IPS-NIHi7 (cell line): ENCODE measurements around the gene P2RY14.
A peak's percentile ranks its signal among the peaks of the same experiment; 100 is the strongest.

Experiments used
- DNase-seq: peaks from one replicate; pipeline ENCODE4 v3.0.0; 2012; ENCODE audit warnings: mixed read lengths; ENCODE audit errors: extremely low spot score

P2RY14 gene

DNA sequence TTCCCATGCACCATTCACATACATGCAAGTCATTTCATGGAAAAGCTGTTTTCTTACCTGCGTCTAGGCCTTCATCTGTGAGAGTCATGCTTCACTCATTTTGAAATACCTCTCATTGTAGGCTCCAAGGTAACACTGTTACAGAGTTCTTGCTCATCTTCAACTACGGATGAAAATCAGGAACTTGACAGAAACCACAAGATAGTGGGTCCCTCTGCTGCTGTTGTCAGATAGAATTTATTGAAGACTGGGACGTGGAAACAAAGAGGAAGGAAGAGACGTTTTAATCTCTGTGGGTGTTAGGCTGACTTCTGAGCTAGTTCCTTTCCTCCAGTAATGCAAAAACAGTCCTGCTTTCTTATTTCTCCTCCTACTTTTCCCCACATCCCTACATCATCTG, at the start of gene P2RY14:
TSS of gene P2RY14 (minus strand) at position 313 of the 400 bp plus-strand sequence. CDS start 64,226 bp downstream, outside the sequence.
- DNase-seq, result no peak

DNA sequence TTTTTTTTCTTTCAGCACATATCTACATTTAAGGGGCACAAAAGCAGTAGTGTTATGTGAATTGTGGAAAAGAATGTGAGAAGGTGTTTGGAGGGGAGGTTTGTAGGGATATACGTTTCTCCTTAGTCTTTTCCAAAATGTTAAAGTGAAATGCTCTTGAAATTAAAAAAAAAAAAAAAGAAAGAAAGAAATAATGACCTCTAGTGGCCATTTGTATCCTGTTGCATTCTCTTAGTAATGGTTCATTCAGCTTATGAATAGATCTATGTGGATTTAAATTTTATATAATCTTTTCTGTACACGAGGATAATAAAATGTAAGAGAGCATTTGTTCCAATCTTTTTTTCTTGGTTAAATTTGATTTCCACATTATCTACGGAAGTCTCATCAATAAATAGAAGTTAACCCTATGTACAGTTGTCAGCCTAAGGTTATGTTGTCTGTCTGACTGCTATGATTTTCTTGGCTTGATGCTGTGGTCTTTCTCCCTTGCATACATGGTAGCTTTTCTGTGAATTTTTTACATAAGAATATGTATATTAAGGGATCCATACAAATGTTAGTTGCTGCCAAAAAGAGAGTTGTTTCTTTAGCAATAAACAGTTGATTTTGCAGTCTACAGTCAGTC, 49.3 kb upstream of the P2RY14 start:
- no peak for DNase-seq

DNA sequence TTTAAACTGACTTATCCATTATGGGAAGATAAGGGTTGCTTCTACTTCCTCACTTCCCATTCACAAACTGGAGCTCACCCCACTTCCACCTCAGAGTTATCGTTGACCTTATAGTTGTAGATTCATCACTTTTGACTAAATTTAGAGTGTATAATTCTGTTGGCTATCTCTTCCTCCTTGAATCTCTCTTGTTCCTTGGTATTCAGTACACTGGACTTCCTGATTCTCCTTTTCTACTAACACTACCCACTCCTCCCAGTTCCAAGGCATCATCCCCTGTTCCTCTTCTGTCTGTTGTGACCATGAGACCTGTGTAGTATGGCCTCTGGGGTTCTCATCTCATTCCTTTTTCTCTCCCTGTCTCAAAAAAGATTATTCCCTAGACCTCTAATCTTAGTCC, 44.2 kb upstream of the P2RY14 start:
- no peak for DNase-seq

DNA sequence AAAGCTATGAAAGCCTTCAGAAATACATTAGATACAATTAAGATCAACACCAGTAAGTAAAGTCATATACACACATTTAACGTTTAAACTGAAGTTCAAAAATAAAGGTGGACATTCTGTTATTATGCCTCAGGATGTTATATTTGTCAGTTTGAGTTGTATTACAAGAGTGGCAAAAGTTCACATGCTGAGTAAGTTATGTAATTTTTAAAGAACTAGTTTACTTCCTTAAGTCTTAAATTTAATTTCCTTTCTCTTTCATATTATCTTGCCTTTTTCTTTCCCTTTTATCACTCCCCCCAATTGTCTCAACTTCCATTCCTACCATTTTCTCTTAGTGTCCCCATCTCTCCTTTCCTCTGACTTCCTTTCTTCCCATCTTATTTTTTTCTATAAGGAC, 43.2 kb upstream of the P2RY14 start:
- DNase-seq, result no peak

DNA sequence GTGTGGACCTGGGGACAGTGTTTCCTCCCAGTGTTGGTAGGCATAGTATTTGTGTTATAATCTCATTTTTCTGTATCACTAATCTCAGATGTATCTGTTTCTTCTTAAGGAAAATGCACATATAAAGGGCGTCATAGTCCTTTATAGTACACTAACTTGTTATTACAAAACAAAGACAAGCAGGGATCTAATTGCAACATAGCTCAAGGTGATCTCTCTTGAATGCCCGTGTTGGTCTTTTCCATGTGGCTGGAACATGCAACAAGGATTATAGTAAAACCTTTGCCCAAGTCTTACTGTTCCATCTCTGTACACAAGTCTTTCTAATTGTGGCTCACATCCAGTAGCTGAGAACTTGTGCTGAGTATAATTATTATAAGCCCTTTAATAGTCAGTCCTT, 41.8 kb upstream of the P2RY14 start:
- no peak for DNase-seq

DNA sequence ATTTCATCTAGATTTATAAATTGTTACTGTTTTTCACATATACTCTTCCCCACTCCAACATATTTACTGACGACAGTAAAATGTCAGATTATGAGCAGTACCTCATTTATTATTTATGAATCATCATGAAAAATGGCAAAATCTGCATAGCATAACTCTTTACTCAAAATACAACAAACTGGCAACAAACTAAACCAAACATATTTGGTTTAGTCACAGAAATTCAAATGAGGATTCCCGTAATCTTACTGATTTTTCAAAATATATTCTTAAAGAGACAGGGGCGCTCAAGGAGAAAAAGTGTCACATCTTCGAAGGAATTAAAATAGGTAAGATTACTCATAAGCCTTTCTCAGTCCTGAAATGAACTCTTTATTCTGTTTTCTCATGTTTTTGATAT, 41.3 kb upstream of the P2RY14 start:
- DNase-seq, result no peak

DNA sequence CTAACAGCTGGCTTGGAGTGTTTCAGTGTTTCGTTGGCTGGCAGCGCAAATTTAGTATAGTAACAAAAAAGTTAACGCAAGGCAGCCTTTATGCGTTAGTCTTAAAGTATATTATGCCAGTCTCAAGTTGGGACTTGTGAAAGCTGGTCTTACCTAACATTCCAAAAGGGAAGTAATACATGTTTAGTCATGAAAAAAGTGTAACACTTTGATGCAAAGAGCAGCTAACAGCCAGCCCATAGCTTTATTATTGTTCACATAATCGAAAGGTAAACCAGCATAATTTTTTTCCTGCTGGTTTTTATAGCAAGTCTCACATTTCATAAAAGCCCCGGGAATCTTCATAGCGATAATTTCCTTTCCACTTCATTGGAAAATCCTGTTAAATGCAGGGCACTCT, 40.6 kb upstream of the P2RY14 start:
- no peak for DNase-seq

DNA sequence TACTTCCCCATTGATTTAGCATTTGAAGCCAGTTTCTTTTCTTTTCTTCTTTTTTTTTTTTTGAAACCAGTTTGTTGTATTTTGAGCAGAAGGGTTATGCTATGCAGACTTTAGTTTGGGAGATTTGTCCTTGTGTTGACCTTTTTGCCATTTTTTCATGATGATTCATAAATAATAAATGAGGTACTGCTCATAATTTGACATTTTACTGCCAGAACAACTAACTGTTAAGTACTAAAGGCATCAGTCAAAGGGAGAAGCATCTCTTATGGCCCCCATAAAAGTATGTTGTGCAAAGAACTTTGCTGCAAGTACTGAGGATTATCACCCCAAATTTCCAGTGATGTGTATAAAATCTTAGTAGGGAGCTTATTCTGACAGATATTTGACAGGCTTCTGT, 40.0 kb upstream of the P2RY14 start:
- no peak for DNase-seq

DNA sequence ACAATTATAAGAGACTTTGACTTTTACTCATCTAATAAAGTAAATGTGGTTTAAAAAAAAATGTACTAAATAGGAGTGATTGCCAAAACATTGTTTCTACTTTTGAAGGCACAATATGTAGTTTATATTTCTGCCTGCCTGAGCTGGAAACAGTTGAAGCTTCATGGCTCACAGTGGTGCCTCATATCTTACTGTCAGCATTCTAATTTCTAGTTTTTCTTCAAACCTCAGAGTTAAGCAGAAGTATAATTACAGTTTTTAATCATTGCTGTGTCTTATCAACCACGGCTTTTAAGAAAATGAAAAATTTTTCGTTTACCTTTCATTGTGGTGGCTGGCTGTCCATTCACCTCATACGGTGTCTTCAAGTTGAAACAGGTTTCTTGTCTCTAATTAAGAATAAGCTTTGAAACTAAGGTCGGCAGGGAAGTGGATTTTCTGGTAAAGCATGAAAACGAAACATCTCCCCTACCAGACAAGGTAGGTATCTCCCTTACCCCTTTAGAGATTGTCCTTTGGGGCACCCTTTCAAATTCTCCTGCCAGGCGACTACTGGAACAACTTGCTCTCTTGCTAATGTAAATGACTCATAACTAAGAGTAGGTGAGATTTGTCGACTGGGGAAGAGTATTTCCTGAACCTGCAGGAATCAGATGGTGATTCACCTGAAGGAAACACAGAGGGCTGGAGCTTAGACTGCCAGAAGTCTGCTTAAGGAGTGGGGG, 38.1 kb upstream of the P2RY14 start, which contains the start of gene GPR87:
TSS of gene GPR87 (minus strand) at position 554 of the 725 bp plus-strand sequence. CDS start 16,720 bp downstream, outside the sequence.
- peak; percentile 53 for DNase-seq

DNA sequence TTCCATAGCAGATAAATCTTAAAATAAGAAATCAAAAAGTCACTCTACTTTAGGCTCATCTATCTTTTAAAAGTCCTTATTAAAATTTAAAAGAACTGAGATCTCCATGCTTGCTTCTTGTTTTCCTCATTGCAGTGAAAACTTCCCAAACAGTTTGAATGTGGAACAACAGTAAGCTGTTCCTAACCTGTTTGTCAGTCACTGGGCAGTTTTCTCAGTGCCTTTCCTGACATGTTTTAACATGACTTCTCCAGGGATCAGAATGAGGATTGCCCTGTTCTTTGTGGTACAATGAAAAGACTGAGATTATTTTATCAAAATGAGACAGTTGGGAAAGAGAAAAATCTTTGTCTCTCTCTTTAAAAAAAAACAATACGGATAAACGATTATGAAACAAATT, 37.5 kb upstream of the P2RY14 start:
- DNase-seq, result no peak

DNA sequence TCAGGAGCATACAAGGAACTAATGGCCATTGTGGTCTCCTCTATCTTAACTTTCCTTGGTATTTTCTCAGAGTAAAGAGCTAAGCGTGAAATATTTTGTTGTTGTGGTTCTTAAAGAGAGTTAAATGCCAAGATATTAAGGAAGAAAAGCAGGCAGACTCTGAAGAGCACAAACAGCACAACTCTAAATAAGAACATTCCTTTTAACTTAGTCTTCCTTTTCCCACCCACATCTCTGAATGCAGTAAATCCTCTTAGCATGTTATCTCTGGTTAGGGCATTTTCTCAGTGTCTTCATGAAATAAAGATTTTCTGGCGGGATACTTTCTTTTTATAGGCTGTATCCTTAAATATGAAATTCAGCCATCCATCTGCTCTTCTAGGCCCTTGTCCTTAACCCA, 36.8 kb upstream of the P2RY14 start:
- DNase-seq, result no peak

DNA sequence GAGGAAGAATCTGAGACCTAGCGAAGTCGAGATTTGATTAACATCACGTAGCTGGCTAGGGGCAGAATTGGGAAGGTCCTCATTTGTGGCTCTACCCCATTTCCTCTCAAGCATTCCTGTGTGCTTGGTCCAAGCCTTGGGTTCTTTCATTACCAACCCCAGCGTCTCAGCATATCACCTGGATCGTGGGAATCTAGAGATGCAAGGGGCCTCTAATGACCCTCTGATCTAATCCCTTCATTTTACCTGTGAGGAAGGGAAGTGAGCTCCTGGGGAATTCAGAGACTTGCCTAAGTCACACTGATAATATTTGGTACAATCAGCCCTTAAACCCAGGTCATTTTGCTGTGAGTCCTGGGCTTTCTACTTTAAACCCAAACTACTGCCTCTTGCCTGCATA, 36.3 kb upstream of the P2RY14 start:
- no peak for DNase-seq

DNA sequence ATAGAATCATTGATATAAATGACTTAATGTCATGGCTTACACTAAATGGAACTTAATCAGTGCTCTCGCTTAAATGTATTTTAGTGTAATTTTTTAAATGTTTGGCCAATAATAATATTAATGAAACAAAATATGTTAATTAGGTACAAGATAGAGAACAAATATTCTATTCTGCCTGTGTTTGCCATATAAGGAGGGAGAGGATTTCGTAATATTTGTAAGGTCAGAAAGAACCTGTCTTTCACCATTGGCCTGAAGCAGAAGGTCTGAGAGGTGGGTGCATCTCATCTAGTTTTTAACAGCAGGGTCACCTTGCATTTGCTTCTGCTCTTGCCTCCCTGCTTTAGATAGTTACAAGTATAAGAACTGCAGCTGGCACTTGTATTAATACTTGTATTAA, 35.8 kb upstream of the P2RY14 start:
- DNase-seq, result no peak

DNA sequence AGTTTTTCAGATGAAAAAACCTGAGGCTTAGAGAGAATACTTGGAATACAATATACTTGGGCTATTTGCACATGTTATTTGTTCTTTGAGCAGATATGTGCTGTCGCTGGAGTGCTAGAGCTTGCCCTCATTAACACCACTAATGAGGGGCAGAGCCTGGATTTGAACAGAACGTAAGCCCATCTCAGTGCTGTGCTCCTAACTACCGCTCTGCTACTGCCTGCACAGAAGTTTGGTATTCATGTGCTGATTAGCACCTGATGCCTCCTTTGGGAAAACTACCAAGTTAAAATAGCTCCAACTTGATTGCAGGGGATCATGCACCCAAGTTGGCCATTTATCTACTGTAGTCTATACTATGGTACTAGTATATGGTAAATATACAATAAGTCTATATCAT, 34.6 kb upstream of the P2RY14 start:
- DNase-seq, result no peak

DNA sequence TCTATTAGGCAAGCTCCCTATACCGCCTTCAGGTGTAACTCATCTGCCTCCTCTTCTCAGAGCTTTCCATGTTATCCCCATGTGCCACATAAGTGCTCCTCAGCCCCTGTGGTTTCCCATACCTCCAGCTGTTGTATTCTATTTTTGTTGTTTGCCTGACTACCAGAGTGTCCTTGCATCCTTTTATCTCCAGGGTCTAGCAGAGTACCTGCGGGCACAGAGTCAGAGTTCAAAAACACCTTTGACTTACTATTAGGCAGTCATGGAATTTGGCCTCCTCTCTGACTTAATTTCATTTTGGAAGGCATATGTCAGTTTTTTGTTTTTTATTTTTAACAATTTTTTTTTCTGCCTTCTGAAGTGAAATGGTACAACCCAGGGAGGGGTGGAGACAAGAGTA, 31.2 kb upstream of the P2RY14 start:
- no peak for DNase-seq

DNA sequence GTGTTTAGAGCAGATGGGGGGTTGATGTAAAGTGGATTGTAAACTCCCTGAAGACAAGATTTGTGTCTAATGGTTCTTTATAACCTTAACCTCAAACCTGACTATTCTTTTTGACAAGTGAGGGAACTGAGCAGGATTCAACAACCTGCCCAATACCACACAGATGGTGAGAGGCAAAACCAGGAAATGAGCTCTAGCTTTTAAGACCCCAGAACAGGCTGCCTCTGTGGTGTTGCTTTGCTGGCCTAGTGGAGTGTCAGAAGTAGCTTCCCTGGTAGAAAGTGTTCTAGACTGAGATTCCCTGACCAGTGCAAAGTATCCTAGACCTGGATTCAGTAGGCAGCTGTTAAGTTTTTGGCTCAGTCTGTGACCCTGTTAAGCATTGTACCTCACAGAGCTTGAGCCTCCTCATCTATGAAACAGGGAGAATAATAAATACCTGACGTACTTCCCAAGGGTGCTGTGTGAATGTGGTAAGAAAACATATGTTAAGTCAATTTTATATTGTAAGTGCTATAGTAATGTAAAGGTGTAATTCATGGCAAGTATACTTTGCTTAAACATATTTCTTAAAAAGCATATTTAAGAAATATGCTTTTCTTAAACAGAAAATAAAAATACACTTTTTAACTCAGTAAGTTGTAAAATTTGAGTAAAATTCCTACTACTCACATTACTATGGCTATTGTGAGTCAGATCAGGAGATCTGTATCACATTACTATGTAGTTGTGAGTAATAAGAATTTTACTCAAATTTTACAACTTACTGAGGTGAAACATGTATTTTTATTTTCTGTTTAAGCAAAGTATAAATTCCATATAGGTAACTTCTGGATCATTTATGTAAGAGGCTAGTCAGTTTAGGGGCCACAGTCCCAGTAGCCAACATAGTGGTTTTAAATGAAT, 29.5 kb upstream of the P2RY14 start:
- DNase-seq, result no peak

DNA sequence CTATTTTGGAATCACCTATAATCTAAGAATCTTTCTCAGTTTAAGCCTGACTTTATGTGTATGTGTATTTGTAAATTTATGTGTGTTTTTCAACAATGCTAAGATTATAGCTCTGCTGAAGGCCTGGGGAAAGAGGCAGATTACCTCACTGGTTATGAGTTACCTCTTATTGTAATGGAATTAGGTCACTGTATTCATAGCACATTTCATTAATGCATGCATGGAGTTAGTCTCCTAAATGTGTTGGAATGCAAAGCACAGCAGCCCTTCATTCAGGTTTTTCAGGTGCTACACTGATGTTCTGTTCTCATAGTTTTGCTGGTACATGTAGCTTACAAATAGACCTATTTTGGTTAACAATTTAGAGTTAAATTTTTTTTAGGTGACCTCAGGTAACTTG, 28.8 kb upstream of the P2RY14 start:
- DNase-seq, result no peak

DNA sequence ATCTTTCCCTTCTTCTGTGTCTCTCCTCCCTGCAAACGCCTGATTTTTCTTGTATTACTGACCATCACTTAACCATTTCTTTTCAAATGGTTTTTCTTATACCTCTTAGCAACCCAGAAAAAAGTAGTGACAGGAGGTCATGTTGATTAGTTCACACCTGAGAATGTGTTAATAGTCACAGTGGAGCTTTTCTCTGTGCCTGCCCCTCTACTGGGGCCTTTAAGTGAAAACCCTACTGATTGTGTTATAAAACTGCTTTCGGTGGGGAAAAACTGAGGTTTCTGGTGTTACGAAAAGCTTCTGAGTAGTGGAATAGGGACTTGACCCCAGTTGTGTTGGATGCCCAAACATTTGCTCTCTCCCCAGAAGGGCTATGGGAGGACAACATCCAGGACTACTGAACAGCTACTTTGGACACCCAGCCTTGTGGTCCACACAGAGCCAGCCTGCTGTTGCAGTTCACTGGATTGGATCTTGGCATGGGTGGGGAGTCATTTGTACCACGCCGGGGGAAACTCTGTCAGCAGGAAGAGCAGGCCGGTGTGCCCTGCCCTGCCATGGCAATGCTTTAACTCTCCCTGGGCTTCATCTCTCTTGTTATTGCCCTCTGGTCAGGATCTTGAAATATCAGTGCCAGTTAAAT, 27.9 kb upstream of the P2RY14 start:
- no peak for DNase-seq

DNA sequence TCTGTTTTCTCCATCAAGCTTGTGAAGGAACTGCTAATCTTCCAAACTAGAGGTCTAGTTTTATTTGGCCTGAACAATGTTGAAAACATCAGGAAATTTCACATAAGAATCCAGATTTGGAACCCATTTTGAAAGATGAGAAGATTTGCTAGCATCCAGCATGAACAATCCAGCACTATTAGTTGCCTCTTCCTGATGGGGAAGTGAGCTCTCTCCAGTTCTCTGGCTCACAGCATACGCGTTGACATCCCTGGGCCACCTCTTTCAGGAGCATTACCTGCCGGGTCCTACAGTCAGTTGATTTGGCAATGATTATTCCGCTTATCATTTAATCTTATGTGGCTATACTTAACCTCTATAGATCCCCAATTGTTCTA, 27.4 kb upstream of the P2RY14 start:
- DNase-seq, result no peak

DNA sequence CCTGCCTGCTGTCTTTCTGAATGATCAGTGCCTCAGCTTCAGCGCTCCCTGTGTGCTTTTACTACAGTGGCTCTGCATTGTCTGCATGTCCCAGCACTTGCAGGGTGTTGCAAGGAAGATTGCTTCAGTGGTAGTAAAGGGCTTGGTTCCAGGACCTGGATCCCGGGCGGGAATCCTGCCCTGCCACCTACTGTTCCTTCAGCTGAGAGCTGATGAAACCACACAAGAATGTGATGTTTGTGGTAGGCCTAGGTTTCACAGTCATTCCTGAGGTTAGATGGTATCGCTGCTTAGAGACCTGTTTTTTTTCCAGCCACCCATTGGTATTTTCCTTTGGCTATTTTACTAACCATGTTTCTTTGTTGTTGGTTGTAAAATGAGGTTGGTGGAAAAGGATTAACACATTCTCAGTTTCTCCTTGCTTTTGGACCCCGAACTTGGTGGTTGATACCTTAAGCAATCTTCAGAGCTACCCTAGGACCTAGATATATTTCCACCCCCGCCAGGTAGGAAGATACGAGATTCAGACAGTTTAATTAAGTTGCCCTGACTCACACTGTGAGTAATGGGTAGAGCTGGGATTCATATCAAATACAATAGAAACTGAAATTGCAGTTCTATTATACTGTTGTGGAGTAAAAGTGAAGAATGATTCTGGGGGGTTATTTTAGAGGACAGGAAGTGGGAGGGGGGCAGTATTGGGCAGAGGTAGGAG, 26.9 kb upstream of the P2RY14 start:
- peak; percentile 84 for DNase-seq

DNA sequence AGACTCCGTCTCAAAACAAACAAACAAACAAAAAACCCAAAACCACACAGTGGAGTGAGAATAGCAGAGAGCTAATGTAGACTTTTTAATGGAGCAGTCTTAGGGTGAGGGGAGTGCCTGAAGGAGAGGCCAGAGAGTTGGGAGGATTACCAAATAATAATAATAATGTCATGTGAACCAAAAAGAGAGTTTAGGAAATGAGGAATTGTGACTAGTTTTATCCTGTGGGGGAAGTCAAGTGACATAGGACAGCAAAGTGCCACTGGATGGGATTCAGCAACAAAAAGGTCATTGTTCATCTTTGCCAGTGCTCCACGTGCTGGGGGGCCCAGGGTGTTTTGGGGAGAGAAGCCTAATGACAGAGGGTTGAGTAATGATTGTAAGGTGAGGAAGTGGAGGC, 25.4 kb upstream of the P2RY14 start:
- DNase-seq, result no peak
